T-helper 1 cell (primary cell): ENCODE data around the gene PTPRN2.
A peak's percentile ranks its signal among the peaks of the same experiment; 100 is the strongest.

ENCODE experiments used
- DNase-seq, 5 donors: peaks; one replicate each; pipeline ENCODE4 v3.0.0-alpha.2; 2012 to 2020

The PTPRN2 gene

DNA sequence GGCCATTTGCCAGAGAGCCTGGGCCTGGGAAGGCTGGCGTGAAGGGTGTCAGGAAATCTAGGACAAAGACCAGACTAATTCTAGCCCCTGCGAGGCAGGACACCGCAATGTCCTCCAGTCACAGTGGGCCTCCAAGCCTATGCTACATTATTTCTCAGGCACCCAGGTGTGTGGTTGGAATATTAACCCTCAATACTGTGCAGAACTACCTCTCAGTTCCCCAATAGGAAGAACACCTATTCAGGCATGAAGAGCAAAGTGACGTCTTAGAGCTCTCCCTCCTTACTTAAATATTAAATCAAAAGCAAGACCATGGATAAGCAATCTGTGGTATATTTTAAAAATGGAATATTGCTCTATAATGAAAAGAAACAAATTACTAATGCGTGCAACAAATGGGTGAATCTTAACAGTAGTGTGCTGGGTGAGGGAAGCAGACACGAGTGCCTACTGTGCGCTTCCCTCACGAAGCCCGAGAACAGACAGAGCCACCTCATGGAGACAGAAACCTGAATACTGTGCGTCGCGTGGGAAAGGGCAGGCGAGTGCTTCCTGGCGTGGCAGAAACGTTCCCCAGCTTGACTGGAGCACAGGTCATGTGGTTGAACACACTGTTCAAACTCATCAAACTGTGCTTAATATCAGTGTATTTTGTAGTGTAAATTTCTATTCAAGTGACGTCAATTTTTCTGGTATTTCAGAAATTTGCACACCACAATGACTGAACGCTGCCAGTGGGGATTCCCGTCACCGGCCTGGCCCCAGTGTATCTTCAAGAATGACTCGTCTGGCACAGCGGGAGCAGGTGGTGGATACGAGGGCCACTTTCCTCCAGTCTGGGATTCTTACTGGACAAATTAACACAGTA is 15.5 kb upstream of the PTPRN2 start:
- DNase-seq: no peak

DNA sequence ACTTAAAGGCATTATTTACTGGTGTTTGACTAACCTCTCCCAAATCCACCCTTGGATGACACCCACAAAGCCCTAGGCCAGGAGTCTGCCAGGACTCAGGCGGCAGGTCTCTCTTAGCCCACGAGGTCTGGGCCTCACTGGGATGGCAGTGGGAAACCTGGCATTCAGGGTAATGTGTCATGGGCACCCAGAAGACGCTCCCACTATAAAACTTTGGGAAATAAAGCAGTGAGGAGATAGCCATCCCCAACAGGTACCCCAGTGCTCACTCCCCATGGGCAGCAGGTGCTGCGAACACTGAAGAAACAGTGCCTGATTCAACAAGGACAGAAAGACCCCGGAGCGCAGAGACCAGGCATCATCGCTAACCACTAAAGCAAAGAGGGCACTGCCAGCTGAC is 14.4 kb upstream of the PTPRN2 start:
- DNase-seq: no peak

DNA sequence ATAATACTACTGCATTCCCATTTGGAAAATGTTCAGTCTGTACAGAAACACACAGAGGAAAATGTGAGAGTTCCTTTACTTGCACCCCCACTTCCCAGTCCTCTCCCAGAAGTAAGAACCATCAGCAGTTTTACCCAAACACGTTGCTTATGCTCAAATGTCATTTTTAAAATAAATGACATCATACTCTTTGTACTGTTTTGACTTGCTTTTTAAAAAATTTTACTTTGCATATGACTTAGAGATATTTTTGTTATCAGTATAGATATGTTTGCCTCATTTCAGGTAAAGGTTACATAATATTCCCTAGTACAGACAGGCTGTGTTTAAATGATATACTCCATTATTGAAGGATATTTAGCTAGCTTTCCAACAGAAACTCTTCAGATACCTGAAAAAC is 13.5 kb upstream of the PTPRN2 start:
- DNase-seq: no peak

- DNase-seq: no peak
Measured at GRCh38 chr7:158596745-158597144, 9.1 kb upstream of the PTPRN2 start.

GRCh38 chr7:158596309-158596708 is 8.7 kb upstream of the PTPRN2 start:
- DNase-seq: no peak

DNA sequence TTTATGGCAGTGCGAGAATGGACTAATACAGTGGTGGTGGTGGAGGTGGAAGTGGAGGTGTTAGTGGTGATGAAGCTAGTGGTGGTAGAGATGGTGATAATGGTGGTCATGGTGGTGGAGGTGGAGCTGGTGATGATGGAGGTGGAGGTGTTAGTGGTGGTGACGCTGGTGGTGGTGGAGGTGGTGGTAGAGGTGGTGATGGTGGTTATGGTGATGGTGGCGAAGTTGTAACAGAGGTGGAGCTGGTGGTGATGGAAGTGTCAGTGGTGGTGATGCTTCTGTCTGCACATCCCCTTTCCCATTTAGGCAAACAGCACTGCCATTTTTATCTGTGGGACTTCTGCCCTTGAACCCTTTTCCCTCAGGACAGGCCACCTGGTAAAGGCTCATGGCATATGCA is 7.4 kb upstream of the PTPRN2 start:
- DNase-seq: peak in 1 of 5 donors; percentile 37

DNA sequence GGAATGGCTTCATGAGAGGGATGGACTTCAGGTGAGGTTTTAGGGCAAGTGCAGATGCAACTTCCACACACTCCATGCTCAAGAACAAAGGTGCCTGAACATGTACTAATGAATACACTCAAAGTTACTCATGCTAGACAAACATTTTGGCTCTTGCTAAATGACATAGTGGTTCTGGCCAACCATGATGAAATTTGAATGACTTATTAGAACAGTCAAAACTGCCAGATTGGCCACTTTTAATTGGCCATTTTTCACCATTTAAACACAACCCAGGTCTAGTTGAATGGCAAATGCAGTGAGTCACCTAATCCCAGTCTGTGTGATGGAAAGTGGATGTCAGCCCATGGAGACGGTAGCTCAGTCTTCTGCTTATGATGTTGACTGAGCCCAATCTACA is 4.9 kb upstream of the PTPRN2 start:
- DNase-seq: no peak

DNA sequence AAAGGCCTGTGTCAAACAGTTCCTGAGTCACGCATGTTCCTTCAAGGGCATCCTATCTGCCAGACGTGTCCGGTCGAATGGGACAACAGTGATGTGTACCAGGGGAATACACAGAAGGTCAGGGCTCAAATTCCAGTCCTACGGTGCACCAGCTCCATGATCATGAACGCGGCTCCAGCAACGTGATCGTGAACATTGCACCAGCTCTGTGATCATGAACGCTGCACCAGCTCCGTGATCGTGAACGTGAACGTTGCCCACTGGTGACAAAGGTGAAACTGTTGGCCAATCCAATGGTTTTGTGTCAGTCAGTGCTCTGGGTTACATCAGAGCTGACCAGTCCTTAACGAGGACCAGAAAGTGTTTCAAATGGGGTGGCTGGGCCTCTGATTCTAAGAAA is 4.3 kb upstream of the PTPRN2 start:
- DNase-seq: no peak

GRCh38 chr7:158590181-158590530 is 2.5 kb upstream of the PTPRN2 start:
- DNase-seq: no peak

GRCh38 chr7:158589653-158590052 is 2.0 kb upstream of the PTPRN2 start:
- no peak for DNase-seq

DNA sequence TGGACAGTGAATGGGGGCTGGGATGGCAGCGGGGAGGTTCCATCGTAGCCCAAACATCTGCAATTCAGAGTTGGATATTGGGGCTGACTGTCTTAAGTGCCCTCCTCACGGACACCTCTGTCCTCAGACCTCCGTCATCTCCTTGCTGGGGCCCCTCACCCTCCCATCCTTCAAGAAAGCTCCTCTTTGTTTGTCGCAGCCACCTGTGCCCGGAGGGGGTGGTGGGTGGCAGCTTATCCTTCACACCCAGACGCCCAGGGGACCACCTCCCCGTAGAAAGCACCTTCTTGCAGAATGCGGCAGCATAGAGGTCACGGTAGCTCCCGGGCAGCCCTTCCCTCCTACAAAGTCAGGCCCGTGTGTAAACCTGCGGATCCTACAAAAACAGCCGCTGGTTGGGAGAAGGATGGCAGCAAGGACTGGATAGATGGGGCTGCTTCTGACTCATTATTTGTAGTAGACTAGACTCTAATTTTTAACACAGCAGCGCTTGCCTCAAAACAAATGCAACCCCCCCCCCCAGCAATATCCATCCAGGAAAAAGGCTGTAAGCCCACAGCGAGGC is 1.3 kb upstream of the PTPRN2 start:
- no peak for DNase-seq

- no peak for DNase-seq
Measured at GRCh38 chr7:158588085-158588877, 658 bp upstream of the PTPRN2 start.

- DNase-seq: no peak
Measured at GRCh38 chr7:158586499-158587161, 993 bp downstream of the PTPRN2 start.

- DNase-seq: no peak
Measured at GRCh38 chr7:158585721-158586498, 1.7 kb downstream of the PTPRN2 start.

- DNase-seq: no peak
Measured at GRCh38 chr7:158584407-158584806, 3.2 kb downstream of the PTPRN2 start.

DNA sequence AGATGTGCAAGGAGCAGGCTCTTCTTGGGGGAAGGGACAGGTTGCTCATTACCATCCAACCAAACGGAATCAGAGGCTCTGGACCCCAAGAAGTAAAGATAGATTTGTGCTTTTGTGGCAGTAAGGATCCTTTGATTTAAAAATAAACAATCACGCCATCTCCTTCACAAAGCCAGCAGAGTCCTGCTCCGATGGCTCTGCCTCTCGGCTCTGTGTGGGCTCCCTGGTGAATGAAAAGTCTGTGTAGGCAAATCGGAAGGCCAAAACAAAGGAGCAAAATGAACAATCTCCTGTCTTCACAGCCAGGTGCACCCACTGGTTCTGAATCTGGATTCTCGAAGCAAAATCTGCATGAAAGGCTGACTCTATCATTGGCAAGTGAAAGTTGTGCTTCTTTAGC is 3.8 kb downstream of the PTPRN2 start:
- no peak for DNase-seq

DNA sequence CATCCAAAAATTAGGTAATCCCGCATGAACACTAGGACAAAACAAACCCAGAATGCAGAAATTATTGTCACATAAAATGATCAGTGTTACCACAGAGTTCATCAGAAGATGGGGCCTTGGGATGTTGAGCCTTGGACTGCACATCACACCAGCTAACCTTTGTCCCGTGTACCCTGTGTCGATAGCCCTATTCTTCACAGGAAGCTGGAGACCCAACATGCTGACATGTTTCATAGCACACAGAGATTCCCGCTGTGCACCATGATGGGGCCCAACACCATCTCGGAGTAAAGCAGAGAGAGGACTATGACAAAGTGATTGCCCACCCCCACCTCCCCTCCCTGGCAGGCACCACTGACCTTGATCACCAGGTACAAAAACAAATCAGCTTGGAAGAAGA is 4.5 kb downstream of the PTPRN2 start:
- DNase-seq: no peak

DNA sequence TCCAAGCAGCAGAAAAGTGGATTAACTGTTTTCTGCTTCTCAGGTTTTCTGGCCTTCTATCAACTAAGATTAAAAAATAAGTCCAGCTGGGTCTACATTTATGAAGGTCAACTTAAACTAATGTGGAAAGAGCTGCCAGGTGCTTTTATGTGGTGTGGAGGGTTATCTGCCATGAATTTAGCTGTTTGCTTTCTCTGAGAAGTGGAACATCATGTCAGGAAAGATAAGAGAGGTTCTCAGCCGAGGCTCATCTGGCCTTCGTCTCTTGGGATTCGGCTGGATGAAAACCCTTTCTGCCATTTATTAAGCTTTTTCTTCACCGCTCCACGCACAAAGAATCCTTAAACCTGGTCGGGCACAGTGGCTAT is 5.5 kb downstream of the PTPRN2 start:
- no peak for DNase-seq

DNA sequence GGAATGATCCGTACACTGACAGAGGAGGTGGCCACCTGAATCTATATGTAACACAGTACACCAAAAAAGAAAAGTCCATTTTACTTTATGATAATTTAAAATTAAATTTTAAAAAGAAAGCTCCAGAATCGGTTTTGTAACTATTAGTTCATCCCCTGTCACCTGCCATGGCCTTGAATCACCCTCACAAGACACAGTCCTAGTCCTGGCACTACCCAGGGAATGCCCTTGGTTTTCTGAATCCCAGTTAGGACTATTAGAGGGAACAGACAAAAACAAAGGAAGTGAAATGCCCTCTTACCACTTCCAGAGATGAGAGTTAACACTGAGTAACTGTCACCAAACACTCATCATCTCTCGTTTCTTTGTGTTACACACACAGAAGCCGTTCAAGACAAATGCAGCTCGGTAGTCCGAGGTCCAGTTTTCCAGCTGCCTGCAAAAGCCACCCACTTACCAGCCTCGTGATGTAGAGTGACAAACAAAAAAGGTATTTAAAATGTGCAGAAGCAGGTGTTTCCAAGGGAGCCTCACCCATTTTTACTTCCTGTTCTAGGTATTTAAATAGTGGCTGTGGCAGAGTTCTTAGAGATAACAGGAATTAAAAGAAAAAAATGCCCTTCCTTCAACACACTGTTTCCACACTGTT is 6.1 kb downstream of the PTPRN2 start:
- no peak for DNase-seq

DNA sequence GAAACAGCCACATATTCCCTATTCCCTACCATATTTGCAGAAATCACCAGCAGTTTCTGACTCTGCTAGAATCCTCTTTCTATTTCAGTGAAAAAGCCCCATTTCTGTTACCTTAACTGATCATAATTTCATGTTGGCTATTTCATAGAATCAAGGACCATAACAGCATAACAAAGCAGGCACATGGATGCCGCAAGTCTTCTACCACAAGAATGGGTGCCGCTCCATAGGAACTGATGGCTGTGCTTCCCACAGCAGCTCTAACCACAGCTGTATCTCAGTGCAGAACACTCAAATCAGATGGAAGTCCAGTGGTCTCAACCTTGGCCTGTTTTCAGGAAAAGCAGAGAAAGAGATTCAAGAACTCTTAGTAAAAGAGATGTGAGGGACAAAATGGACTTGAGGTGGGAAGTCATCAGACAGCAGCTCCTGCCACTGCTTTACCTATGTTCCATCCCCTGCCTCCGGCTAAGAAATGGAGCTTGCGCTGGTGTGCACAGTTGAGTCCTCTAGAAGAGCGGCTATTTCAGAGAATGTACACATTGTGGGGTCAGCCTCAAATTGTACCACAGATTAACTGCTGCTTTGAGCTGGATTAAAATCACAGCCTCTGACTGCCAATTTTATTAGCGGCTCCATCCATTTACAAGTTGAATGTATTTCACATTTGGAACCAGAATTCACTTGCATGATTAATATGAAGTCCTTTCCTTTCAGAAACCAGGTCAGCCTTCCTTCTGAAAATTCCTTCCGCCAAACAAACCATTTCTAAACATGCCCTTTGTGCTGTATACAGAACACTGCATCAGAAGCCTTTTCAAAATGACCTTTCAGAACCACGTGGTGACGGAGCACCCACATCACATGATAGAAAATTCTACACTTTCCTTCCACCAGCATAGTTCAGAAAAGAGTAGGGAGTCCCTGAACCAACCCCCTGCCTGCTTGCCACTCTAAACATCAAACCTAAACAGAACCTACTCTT is 7.7 kb downstream of the PTPRN2 start:
- DNase-seq: no peak
